ENCODE results near the gene ST3GAL3.

GRCh38 chr1:43786201-43786958 lies 79.0 kb downstream of the ST3GAL3 start:
- TF ChIP-seq CBX1 (IDR thresholded peaks at IDR 0.05; ENCODE audit: low read depth), result no peak
- TF ChIP-seq, protein P1, sequence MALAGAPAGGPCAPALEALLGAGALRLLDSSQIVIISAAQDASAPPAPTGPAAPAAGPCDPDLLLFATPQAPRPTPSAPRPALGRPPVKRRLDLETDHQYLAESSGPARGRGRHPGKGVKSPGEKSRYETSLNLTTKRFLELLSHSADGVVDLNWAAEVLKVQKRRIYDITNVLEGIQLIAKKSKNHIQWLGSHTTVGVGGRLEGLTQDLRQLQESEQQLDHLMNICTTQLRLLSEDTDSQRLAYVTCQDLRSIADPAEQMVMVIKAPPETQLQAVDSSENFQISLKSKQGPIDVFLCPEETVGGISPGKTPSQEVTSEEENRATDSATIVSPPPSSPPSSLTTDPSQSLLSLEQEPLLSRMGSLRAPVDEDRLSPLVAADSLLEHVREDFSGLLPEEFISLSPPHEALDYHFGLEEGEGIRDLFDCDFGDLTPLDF (CRISPR knock-in tag; IDR thresholded peaks at IDR 0.05), result no peak
- no peak for TF ChIP-seq JUND (CRISPR knock-in tag; IDR thresholded peaks at IDR 0.05)
- no peak for TF ChIP-seq FOXM1 (CRISPR knock-in tag; IDR thresholded peaks at IDR 0.05)
- no peak for TF ChIP-seq PCBP1 (IDR thresholded peaks at IDR 0.05; ENCODE audit: borderline replicate concordance, low read depth, low read length)
- no peak for TF ChIP-seq GABPA (IDR thresholded peaks at IDR 0.05; ENCODE audit: low read depth, low read length)
- TF ChIP-seq GABPA (CRISPR knock-in tag; IDR thresholded peaks at IDR 0.05; ENCODE audit: low read depth), result no peak
- TF ChIP-seq SMC3 (IDR thresholded peaks at IDR 0.05; ENCODE audit: low read length), result no peak
- no peak for TF ChIP-seq ATM (IDR thresholded peaks at IDR 0.05; ENCODE audit: borderline replicate concordance)
- TF ChIP-seq TP53 (CRISPR knock-in tag; conservative IDR thresholded peaks at IDR 0.05), result no peak

Data from HepG2 (cell line).